Sigmoid colon (tissue), 7 donors: Measurements from ENCODE around the gene ZRANB3. TPM values are rescaled to one million over a fixed set of nuclear protein-coding genes. Genes with fewer than 3 reads are reported as not detected.

ENCODE experiments used
- DNase-seq: peaks from one replicate; pipeline ENCODE4 v3.0.0-alpha.2; 2019
- H3K27ac ChIP-seq, 4 donors: fragments of 200-600 bp; sonication (generic); one replicate each; pipeline ENCODE4 v1.5.1; 2016 to 2019; ENCODE audit warnings: mild to moderate bottlenecking in 1 of 4
- H3K27me3 ChIP-seq, 3 donors: fragments of 200-600 bp; sonication (generic); one replicate each; pipeline ENCODE4 v1.5.1; 2019; ENCODE audit warnings: mild to moderate bottlenecking in 1 of 3
- H3K36me3 ChIP-seq, 4 donors: fragments of 200-600 bp; sonication (generic); one replicate each; pipeline ENCODE4 v1.5.1; 2016 to 2019
- H3K4me1 ChIP-seq, 4 donors: fragments of 200-600 bp; sonication (generic); one replicate each; pipeline ENCODE4 v1.5.1; 2017 to 2019
- H3K4me3 ChIP-seq, 4 donors: fragments of 200-600 bp; sonication (generic); one replicate each; pipeline ENCODE4 v1.5.1; 2017 to 2019; ENCODE audit warnings: mild to moderate bottlenecking in 2 of 4, moderate library complexity in 1 of 4
- H3K9me3 ChIP-seq, 4 donors: fragments of 200-600 bp in 3 of 4; sonication (generic) in 3 of 4; one replicate each; pipeline versions ENCODE4 v1.5.1 to v1.6.1; 2013 to 2019
- CTCF ChIP-seq, 4 experiments: fragments of 450-650 bp in 3 of 4; fragments of 200-600 bp in 1 of 4; IDR thresholded peaks; one replicate each; pipeline ENCODE4 v1.5.1; 2016 to 2019; ENCODE audit warnings: antibody characterized with exemption in 4 of 4, mild to moderate bottlenecking in 3 of 4, moderate library complexity in 2 of 4
- EP300 ChIP-seq, 4 donors: sonication (generic); formaldehyde crosslinking; IDR thresholded peaks; one replicate each; pipeline ENCODE4 v1.6.1; 2017; ENCODE audit warnings: antibody characterized with exemption in 4 of 4
- POLR2A ChIP-seq, 2 donors: fragments of 450-650 bp; IDR thresholded peaks; one replicate each; pipeline ENCODE4 v1.6.1; 2016; ENCODE audit warnings: antibody characterized with exemption in 2 of 2, mild to moderate bottlenecking in 2 of 2, moderate library complexity in 2 of 2
- POLR2AphosphoS5 ChIP-seq, 4 donors: sonication (generic); formaldehyde crosslinking; IDR thresholded peaks; one replicate each; pipeline ENCODE4 v1.6.1; 2017; ENCODE audit warnings: antibody characterized with exemption in 4 of 4
- WGBS, 2 donors: extraction: QIAGEN DNeasy Blood & Tissue Kit; methylation state at CpG; one replicate each; pipeline ENCODE4 v1.1.7; 2013; 5-methylcytosine and 5-hydroxymethylcytosine counted together
- intact Hi-C: fragments of 100-400 bp; cut with DNase I; formaldehyde crosslinking; loops from one replicate; pipeline ENCODE4 v1.15.1; 2023
- polyA plus RNA-seq, 3 donors: library from polyadenylated mRNA; stranded (reverse); fragments of 200-250 nt; gene quantifications; one replicate each; pipeline ENCODE4 v1.2.3, GENCODE V29; 2013
- total RNA-seq, 4 donors: library from RNA; depleted of rRNA; stranded (reverse); fragments of >200 nt; gene quantifications; one replicate each; pipeline ENCODE4 v1.1.0, GENCODE V29; 2016
- donor health status: healthy with polysubstance abuse.
- donor health status: Bipolar disorder and iron deficiency.
- donor health status: healthy.

ZRANB3 gene
- total and polyA plus RNA-seq, 7 donors = 1.2 to 7.2 (median 3.1) TPM

GRCh38 chr2:135149251-135149650 is 381.8 kb downstream of the ZRANB3 start:
- H3K36me3 ChIP-seq = peaks cover 9 to 52% (median 25%) of the 10 kb centered on the region in 4 donors
- intact Hi-C loops = no loop called here
- no peak overlapping the region for H3K27ac ChIP-seq
- H3K4me3 ChIP-seq = no peak overlapping the region
- TF ChIP-seq POLR2A (IDR thresholded peaks at IDR 0.05) = no peak
- TF ChIP-seq POLR2AphosphoS5 (IDR thresholded peaks at IDR 0.05) = no peak
- TF ChIP-seq CTCF (IDR thresholded peaks at IDR 0.05) = no peak
- TF ChIP-seq EP300 (IDR thresholded peaks at IDR 0.05) = no peak
- no peaks in the 10 kb centered on the region for H3K9me3 ChIP-seq
- DNase-seq = no peak
- no peaks in the 10 kb centered on the region for H3K27me3 ChIP-seq
- 64 to 90% methylated on average over 1 of the region's 1 CpG for WGBS, 2 donors
- no peaks in the 10 kb centered on the region for H3K4me1 ChIP-seq

- H3K27me3 ChIP-seq = no peaks in the 10 kb centered on the region
- H3K9me3 ChIP-seq = peaks cover 0 to 6% (median under 1%) of the 10 kb centered on the region in 4 donors
- H3K4me1 ChIP-seq = no peaks in the 10 kb centered on the region
- peaks cover 0 to 49% (median 9%) of the 10 kb centered on the region in 4 donors for H3K36me3 ChIP-seq
- TF ChIP-seq CTCF (IDR thresholded peaks at IDR 0.05) (no peak), POLR2A (IDR thresholded peaks at IDR 0.05) (no peak), EP300 (IDR thresholded peaks at IDR 0.05) (no peak)
- no peak overlapping the region for H3K4me3 ChIP-seq
- intact Hi-C loops = no loop called here
- no peak overlapping the region for H3K27ac ChIP-seq
- DNase-seq = no peak
- 98% methylated on average over 2 of the region's 2 CpGs for WGBS, 2 donors
Observed at GRCh38 chr2:135144343-135144742, 386.7 kb downstream of the ZRANB3 start.

- intact Hi-C loops = no loop called here
- H3K36me3 ChIP-seq = peaks cover 0 to 69% (median 11%) of the 10 kb centered on the region in 4 donors
- peaks cover 0 to 6% (median under 1%) of the 10 kb centered on the region in 4 donors for H3K9me3 ChIP-seq
- no peak overlapping the region for H3K27ac ChIP-seq
- TF ChIP-seq POLR2A (IDR thresholded peaks at IDR 0.05) (no peak), EP300 (IDR thresholded peaks at IDR 0.05) (no peak), CTCF (IDR thresholded peaks at IDR 0.05) (no peak), POLR2AphosphoS5 (IDR thresholded peaks at IDR 0.05) (no peak)
- H3K27me3 ChIP-seq = no peaks in the 10 kb centered on the region
- no peak overlapping the region for H3K4me3 ChIP-seq
- 95 to 98% methylated on average over 1 of the region's 1 CpG for WGBS, 2 donors
- DNase-seq = no peak
- no peaks in the 10 kb centered on the region for H3K4me1 ChIP-seq
Observed at GRCh38 chr2:135142323-135142722, 388.7 kb downstream of the ZRANB3 start.

GRCh38 chr2:135140606-135141005 is 390.4 kb downstream of the ZRANB3 start:
- no peak overlapping the region for H3K4me3 ChIP-seq
- H3K27ac ChIP-seq = no peak overlapping the region
- DNase-seq = no peak
- TF ChIP-seq POLR2AphosphoS5 (IDR thresholded peaks at IDR 0.05) (no peak), CTCF (IDR thresholded peaks at IDR 0.05) (no peak), EP300 (IDR thresholded peaks at IDR 0.05) (no peak), POLR2A (IDR thresholded peaks at IDR 0.05) (no peak)
- H3K9me3 ChIP-seq = peaks cover 0 to 6% (median under 1%) of the 10 kb centered on the region in 4 donors
- intact Hi-C loops = no loop called here
- no peaks in the 10 kb centered on the region for H3K27me3 ChIP-seq
- peaks cover 5 to 86% (median 20%) of the 10 kb centered on the region in 4 donors for H3K36me3 ChIP-seq
- no peaks in the 10 kb centered on the region for H3K4me1 ChIP-seq

GRCh38 chr2:135132314-135132713 is 398.7 kb downstream of the ZRANB3 start:
- intact Hi-C loops = no loop called here
- TF ChIP-seq POLR2A (IDR thresholded peaks at IDR 0.05) = no peak
- TF ChIP-seq POLR2AphosphoS5 (IDR thresholded peaks at IDR 0.05) = no peak
- TF ChIP-seq CTCF (IDR thresholded peaks at IDR 0.05) = no peak
- no peak for TF ChIP-seq EP300 (IDR thresholded peaks at IDR 0.05)
- H3K4me3 ChIP-seq = no peak overlapping the region

More at GRCh38 chr2:135132314-135132713, 398.7 kb downstream of the ZRANB3 start:
- H3K27me3 ChIP-seq = no peaks in the 10 kb centered on the region
- no peak overlapping the region for H3K27ac ChIP-seq
- peaks cover 15 to 91% (median 40%) of the 10 kb centered on the region in 4 donors for H3K36me3 ChIP-seq
- no peaks in the 10 kb centered on the region for H3K4me1 ChIP-seq
- 84 to 94% methylated on average over 1 of the region's 1 CpG for WGBS, 2 donors
- H3K9me3 ChIP-seq = no peaks in the 10 kb centered on the region
- no peak for DNase-seq
